OCI-LY7 (cell line): Measurements from ENCODE around the gene FSCB. TPM values are rescaled to one million over a fixed set of nuclear protein-coding genes. Genes with fewer than 3 reads are reported as not detected.
"Not testable (repeated sequence)": the region's sequence is repeated elsewhere in the genome, so short reads cannot be mapped to it uniquely, and the experiment has no call there.

ENCODE experiments used
- BruUV-seq: library from RNA; stranded (reverse); fragments of 400-500 nt; replicated peaks from 2 replicates; lab custom pipeline; 2021; lab: Mats Ljungman, UMichigan
- CTCF ChIA-PET: fragments of 300-600 bp; sonication (Branson Sonifier 250); formaldehyde crosslinking; loops from one replicate; lab custom pipeline; 2022; ENCODE audit warnings: antibody characterized with exemption; ENCODE audit not compliant: unreplicated experiment; lab: Charles Lee
- POLR2A ChIA-PET: fragments of 300-600 bp; sonication (Branson Sonifier 250); formaldehyde crosslinking; loops from one replicate; lab custom pipeline; 2022; ENCODE audit warnings: antibody characterized with exemption; lab: Charles Lee
- DNase-seq: peaks from one replicate; pipeline ENCODE4 v3.0.0-alpha.2; 2015; ENCODE audit warnings: low spot score
- H2AFZ ChIP-seq: fragments of 200-600 bp; sonication (generic), shearing (Covaris generic); 2 replicates; pipeline ENCODE4 v1.6.1; 2014; ENCODE audit warnings: mild to moderate bottlenecking, antibody characterized with exemption, low read length, moderate library complexity
- H3K27ac ChIP-seq: fragments of 200-600 bp; sonication (generic); 2 replicates; pipeline ENCODE4 v1.5.1; 2014; ENCODE audit warnings: mixed run types, low read depth, mild to moderate bottlenecking, moderate library complexity, low read length, inconsistent platforms; ENCODE audit not compliant: poor library complexity, severe bottlenecking
- H3K36me3 ChIP-seq: fragments of 200-600 bp; sonication (generic); 2 replicates; pipeline ENCODE4 v1.6.1; 2014; ENCODE audit warnings: mild to moderate bottlenecking, antibody characterized with exemption, low read length, moderate library complexity, mixed read lengths; ENCODE audit not compliant: insufficient read depth
- H3K4me1 ChIP-seq: fragments of 200-600 bp; sonication (generic); 2 replicates; pipeline ENCODE4 v1.5.1; 2014; ENCODE audit warnings: mild to moderate bottlenecking, low read length; ENCODE audit not compliant: insufficient read depth, poor library complexity, severe bottlenecking
- H3K4me2 ChIP-seq: fragments of 200-600 bp; sonication (generic); 2 replicates; pipeline ENCODE4 v1.6.1; 2014; ENCODE audit warnings: mild to moderate bottlenecking, low read length
- H3K4me3 ChIP-seq: fragments of 200-600 bp; sonication (generic); 2 replicates; pipeline ENCODE4 v1.5.1; 2014; ENCODE audit warnings: mild to moderate bottlenecking, low read depth, low read length; ENCODE audit not compliant: poor library complexity, severe bottlenecking
- H3K79me2 ChIP-seq: fragments of 200-600 bp; sonication (generic); 2 replicates; pipeline ENCODE4 v1.6.1; 2016; ENCODE audit warnings: low read depth, mild to moderate bottlenecking, low read length, moderate library complexity, mixed read lengths; ENCODE audit not compliant: insufficient read depth
- H3K9me2 ChIP-seq: fragments of 200-600 bp; sonication (generic); 2 replicates; pipeline ENCODE4 v1.6.1; 2016; ENCODE audit warnings: mild to moderate bottlenecking, low read length, mixed read lengths; ENCODE audit not compliant: insufficient read depth
- H3K9me3 ChIP-seq: fragments of 200-600 bp; sonication (generic); 2 replicates; pipeline ENCODE4 v1.6.1; 2014; ENCODE audit warnings: mild to moderate bottlenecking, mixed run types, low read length, mixed read lengths
- H4K20me1 ChIP-seq: fragments of 200-600 bp; sonication (generic); 2 replicates; pipeline ENCODE4 v1.6.1; 2014; ENCODE audit warnings: mild to moderate bottlenecking, antibody characterized with exemption, low read length, moderate library complexity, mixed read lengths; ENCODE audit not compliant: insufficient read depth
- CTCF ChIP-seq: fragments of 200-600 bp; sonication (generic); conservative IDR thresholded peaks from 2 replicates; pipeline ENCODE4 v1.5.1; 2014; ENCODE audit warnings: mild to moderate bottlenecking, antibody characterized with exemption, low read length, moderate library complexity, mixed read lengths
- EZH2phosphoT487 ChIP-seq: fragments of 200-600 bp; sonication (generic); IDR thresholded peaks from 2 replicates; pipeline ENCODE4 v1.6.1; 2018; ENCODE audit warnings: low read depth, borderline replicate concordance, mild to moderate bottlenecking, mixed run types, antibody characterized with exemption, low read length, moderate library complexity, mixed read lengths
- intact Hi-C: fragments of 100-400 bp; cut with micrococcal nuclease; formaldehyde crosslinking; loops from one replicate; pipeline ENCODE4 v1.10.0; 2022; ENCODE audit not compliant: unreplicated experiment
- total RNA-seq, 2 experiments: library from RNA; depleted of rRNA in 1 of 2; stranded (reverse); fragments of >200 nt in 1 of 2; shearing (Covaris generic) in 1 of 2; gene quantifications; 2 replicates each; pipeline ENCODE4 v1.2.3, GENCODE V29; 2014 to 2022

FSCB gene
- total RNA-seq, 2 experiments from 2014 or later: not detected

- POLR2A ChIA-PET: interaction anchor here (0.7 to 0.9 kb wide), 2 partner anchors 264 to 1420 kb away, joined by 4 to 5 read pairs; no protein-coding TSS in a partner anchor
- CTCF ChIA-PET: no interaction called here
- intact Hi-C loops: no loop called here
These were observed 21.1 kb upstream of the FSCB start for GRCh38 chr14:44528180-44528579.

GRCh38 chr14:44525237-44525636 lies 18.2 kb upstream of the FSCB start:
- no peak overlapping the region for H3K27ac ChIP-seq
- H3K4me2 ChIP-seq: no peak overlapping the region
- H3K4me3 ChIP-seq: no peak overlapping the region
- no peaks in the 10 kb centered on the region for H3K36me3 ChIP-seq
- ChIA-PET CTCF (no interaction called here), POLR2A (interaction anchor here (0.9 kb wide), 1 partner anchor 10 kb away, joined by 3 read pairs; no protein-coding TSS in a partner anchor)
- no peak overlapping the region for H2AFZ ChIP-seq
- DNase-seq: no peak
- H3K9me2 ChIP-seq: no peaks in the 10 kb centered on the region
- H3K9me3 ChIP-seq: no peaks in the 10 kb centered on the region
- no peaks in the 10 kb centered on the region for H3K79me2 ChIP-seq
- no TSS peak for BruUV-seq
- H3K4me1 ChIP-seq: no peaks in the 10 kb centered on the region
- intact Hi-C loops: no loop called here
- no peaks in the 10 kb centered on the region for H4K20me1 ChIP-seq
- TF ChIP-seq EZH2phosphoT487: no peak
- TF ChIP-seq CTCF: no peak

More at GRCh38 chr14:44528180-44528579, 21.1 kb upstream of the FSCB start:
- no peaks in the 10 kb centered on the region for H3K36me3 ChIP-seq
- H3K9me3 ChIP-seq: no peaks in the 10 kb centered on the region
- H3K27ac ChIP-seq: no peak overlapping the region
- H4K20me1 ChIP-seq: no peaks in the 10 kb centered on the region
- H2AFZ ChIP-seq: no peak overlapping the region
- no peaks in the 10 kb centered on the region for H3K4me1 ChIP-seq
- no TSS peak for BruUV-seq
- TF ChIP-seq EZH2phosphoT487: no peak
- no peak for TF ChIP-seq CTCF
- H3K79me2 ChIP-seq: no peaks in the 10 kb centered on the region
- no peak overlapping the region for H3K4me3 ChIP-seq
- H3K4me2 ChIP-seq: no peak overlapping the region
- H3K9me2 ChIP-seq: no peaks in the 10 kb centered on the region
- no peak for DNase-seq

- H3K4me2 ChIP-seq, H2AFZ ChIP-seq, H3K27ac ChIP-seq, DNase-seq, H3K4me1 ChIP-seq, H4K20me1 ChIP-seq, intact Hi-C loops, BruUV-seq, H3K4me3 ChIP-seq, H3K79me2 ChIP-seq, H3K36me3 ChIP-seq, H3K9me2 ChIP-seq, CTCF ChIA-PET, H3K9me3 ChIP-seq: not testable (repeated sequence)
- POLR2A ChIA-PET: interaction anchor here (1.2 kb wide), 1 partner anchor 10 kb away, joined by 3 read pairs; no protein-coding TSS in a partner anchor
These were observed 8.6 kb upstream of the FSCB start for GRCh38 chr14:44515668-44516067.
